CD4-positive, alpha-beta T cell (primary cell): ENCODE results near the gene MTHFD1L. TPM values are rescaled to one million over a fixed set of nuclear protein-coding genes. Genes with fewer than 3 reads are reported as not detected.

ENCODE experiments used
- ATAC-seq: fragments of 200-7000 bp; cut with Tn5 transposase; one replicate; pipeline ENCODE4 v1.10.0; 2022; ENCODE audit warnings: mild to moderate bottlenecking; ENCODE audit not compliant: poor library complexity
- CTCF ChIA-PET: fragments of 350-600 bp; sonication (Branson Sonifier 250); formaldehyde crosslinking; loops from one replicate; lab custom pipeline; 2021; ENCODE audit warnings: antibody characterized with exemption, inconsistent platforms; lab: Charles Lee
- POLR2A ChIA-PET: fragments of 350-600 bp; sonication (Branson Sonifier 250); formaldehyde crosslinking; loops from one replicate; lab custom pipeline; 2021; ENCODE audit warnings: antibody characterized with exemption, inconsistent platforms; lab: Charles Lee
- DNase-seq, 14 experiments: peaks; one replicate each; pipeline ENCODE4 v3.0.0-alpha.2; 2013 to 2020; ENCODE audit warnings: mixed read lengths in 2 of 14
- H3K27ac ChIP-seq, 2 donors: one replicate each; pipeline versions ENCODE4 v1.5.1 to v1.7.0; 2013; ENCODE audit warnings: low read length in 2 of 2, low read depth in 1 of 2, mild to moderate bottlenecking in 1 of 2
- H3K27me3 ChIP-seq, 2 experiments: 1 replicate in 1 of 2; 2 replicates in 1 of 2; pipeline versions ENCODE4 v1.6.1 to v1.7.0; 2013; ENCODE audit warnings: low read length in 2 of 2, control low read depth in 1 of 2, mild to moderate bottlenecking in 1 of 2, moderate library complexity in 1 of 2; ENCODE audit not compliant: insufficient read depth in 2 of 2, control insufficient read depth in 1 of 2
- H3K36me3 ChIP-seq: one replicate; pipeline ENCODE4 v1.6.1; 2013; ENCODE audit warnings: low read length, control low read depth; ENCODE audit not compliant: insufficient read depth
- H3K4me1 ChIP-seq: one replicate; pipeline ENCODE4 v1.6.1; 2013; ENCODE audit warnings: low read length, control low read depth; ENCODE audit not compliant: insufficient read depth
- H3K4me3 ChIP-seq: one replicate; pipeline ENCODE4 v1.5.1; 2013; ENCODE audit warnings: mild to moderate bottlenecking, low read length, moderate library complexity
- H3K9me3 ChIP-seq, 2 experiments: 1 replicate in 1 of 2; 2 replicates in 1 of 2; pipeline versions ENCODE4 v1.6.1 to v1.7.0; 2013; ENCODE audit warnings: low read length in 2 of 2, mild to moderate bottlenecking in 2 of 2, control low read depth in 1 of 2, moderate library complexity in 1 of 2; ENCODE audit not compliant: control insufficient read depth in 1 of 2, insufficient read depth in 1 of 2
- H3K27ac Mint-ChIP-seq: one replicate; pipeline ENCODE4 v1.8.0; 2020; ENCODE audit warnings: mixed read lengths
- H3K27me3 Mint-ChIP-seq: one replicate; pipeline ENCODE4 v1.8.0; 2021; ENCODE audit warnings: mixed read lengths
- H3K36me3 Mint-ChIP-seq: one replicate; pipeline ENCODE4 v1.8.0; 2021; ENCODE audit warnings: low read depth, mixed read lengths
- H3K4me1 Mint-ChIP-seq: one replicate; pipeline ENCODE4 v1.8.0; 2021; ENCODE audit warnings: low read depth, mixed read lengths
- H3K4me3 Mint-ChIP-seq: one replicate; pipeline ENCODE4 v1.8.0; 2020; ENCODE audit warnings: mild to moderate bottlenecking, mixed read lengths
- H3K9me3 Mint-ChIP-seq: one replicate; pipeline ENCODE4 v1.8.0; 2020; ENCODE audit warnings: mixed read lengths
- intact Hi-C, 2 experiments: fragments of 100-400 bp; cut with DNase I in 1 of 2; cut with micrococcal nuclease in 1 of 2; formaldehyde crosslinking; loops; one replicate each; pipeline versions ENCODE4 v1.15.1 to v1.9.0; 2023 to 2025; cut with DNase I, micrococcal nuclease
- total RNA-seq, 174 experiments: library from RNA in 2 of 174; stranded (reverse) in 2 of 174; gene quantifications; one replicate each; pipeline ENCODE4 v1.2.3 and lab custom pipeline; 2021 to 2026
- TF ChIP-seq, protein P1 (sequence below): fragments of 200-600 bp; IDR thresholded peaks from one replicate; pipeline ENCODE4 v1.8.0; 2022; ENCODE audit warnings: antibody characterized with exemption, mild to moderate bottlenecking

MTHFD1L gene
- total RNA-seq, 2 experiments from 2014 or later = 8.8 to 9.7 TPM

DNA sequence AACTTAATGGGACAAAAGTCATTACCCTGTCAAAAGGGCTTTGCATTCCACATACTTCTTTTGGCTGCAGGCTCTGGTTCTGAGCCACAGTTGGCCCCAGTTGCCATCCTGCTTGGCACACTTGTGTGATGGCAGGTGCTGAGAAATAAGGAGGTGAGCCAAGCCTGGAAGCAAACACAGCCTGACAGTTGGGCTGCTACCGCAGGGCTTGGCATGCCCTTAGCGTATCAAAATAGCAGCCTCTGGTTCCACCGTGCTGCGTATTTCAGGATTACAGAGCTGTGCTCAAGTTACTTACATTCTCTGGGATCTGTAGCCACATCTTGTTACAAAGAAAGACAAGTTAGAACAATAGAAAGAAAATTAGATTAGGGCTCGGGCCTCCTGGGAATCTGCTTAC lies 11.1 kb downstream of the MTHFD1L start:
- TF ChIP-seq, protein P1, sequence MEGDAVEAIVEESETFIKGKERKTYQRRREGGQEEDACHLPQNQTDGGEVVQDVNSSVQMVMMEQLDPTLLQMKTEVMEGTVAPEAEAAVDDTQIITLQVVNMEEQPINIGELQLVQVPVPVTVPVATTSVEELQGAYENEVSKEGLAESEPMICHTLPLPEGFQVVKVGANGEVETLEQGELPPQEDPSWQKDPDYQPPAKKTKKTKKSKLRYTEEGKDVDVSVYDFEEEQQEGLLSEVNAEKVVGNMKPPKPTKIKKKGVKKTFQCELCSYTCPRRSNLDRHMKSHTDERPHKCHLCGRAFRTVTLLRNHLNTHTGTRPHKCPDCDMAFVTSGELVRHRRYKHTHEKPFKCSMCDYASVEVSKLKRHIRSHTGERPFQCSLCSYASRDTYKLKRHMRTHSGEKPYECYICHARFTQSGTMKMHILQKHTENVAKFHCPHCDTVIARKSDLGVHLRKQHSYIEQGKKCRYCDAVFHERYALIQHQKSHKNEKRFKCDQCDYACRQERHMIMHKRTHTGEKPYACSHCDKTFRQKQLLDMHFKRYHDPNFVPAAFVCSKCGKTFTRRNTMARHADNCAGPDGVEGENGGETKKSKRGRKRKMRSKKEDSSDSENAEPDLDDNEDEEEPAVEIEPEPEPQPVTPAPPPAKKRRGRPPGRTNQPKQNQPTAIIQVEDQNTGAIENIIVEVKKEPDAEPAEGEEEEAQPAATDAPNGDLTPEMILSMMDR = no peak
- no peaks in the 10 kb centered on the region for H3K4me1 ChIP-seq
- H3K4me3 ChIP-seq = no peak overlapping the region
- Mint-ChIP-seq H3K27me3 (no peaks in the 10 kb centered on the region), H3K4me1 (no peaks in the 10 kb centered on the region), H3K9me3 (no peaks in the 10 kb centered on the region), H3K4me3 (no peak overlapping the region), H3K27ac (no peak overlapping the region), H3K36me3 (peaks cover 11% of the 10 kb centered on the region)
- H3K36me3 ChIP-seq = no peaks in the 10 kb centered on the region
- ATAC-seq (no peak), DNase-seq (no peak)
- ChIA-PET POLR2A (no interaction called here), CTCF (no interaction called here)
- no peaks in the 10 kb centered on the region for H3K27me3 ChIP-seq
- no peak overlapping the region for H3K27ac ChIP-seq
- H3K9me3 ChIP-seq = no peaks in the 10 kb centered on the region
- intact Hi-C loops = no loop called here

DNA sequence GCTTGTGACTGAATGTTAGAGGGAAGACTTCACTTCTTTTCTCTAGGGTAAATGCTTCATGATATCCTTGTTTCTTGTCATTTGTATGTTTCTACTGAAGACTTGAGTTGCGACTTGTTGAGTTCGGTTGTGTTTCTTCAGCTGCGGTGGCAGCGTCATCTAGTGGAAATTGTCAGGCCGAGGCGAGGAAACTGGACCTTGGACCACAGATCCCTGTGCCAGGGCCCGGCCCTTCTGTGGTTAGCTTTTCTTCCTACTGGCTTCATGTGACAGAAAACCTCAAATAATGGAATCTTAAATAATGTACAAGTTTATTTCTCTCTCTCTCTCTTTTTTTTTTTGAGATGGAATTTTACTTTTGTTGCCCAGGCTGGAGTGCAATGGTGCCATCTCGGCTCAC lies 12.4 kb downstream of the MTHFD1L start:
- ChIA-PET POLR2A (no interaction called here), CTCF (interaction anchor here (1.0 kb wide), 1 partner anchor 13 kb away, joined by 4 read pairs; the partner anchor contains the start of gene MTHFD1L)
- Mint-ChIP-seq H3K27ac (no peak overlapping the region), H3K9me3 (no peaks in the 10 kb centered on the region), H3K36me3 (peaks cover 16% of the 10 kb centered on the region), H3K4me1 (no peaks in the 10 kb centered on the region), H3K27me3 (no peaks in the 10 kb centered on the region), H3K4me3 (no peak overlapping the region)
- no peaks in the 10 kb centered on the region for H3K36me3 ChIP-seq
- ATAC-seq = no peak
- no peaks in the 10 kb centered on the region for H3K9me3 ChIP-seq
- no peak for DNase-seq
- no peak overlapping the region for H3K27ac ChIP-seq
- H3K4me1 ChIP-seq = no peaks in the 10 kb centered on the region
- H3K4me3 ChIP-seq = no peak overlapping the region
- no peaks in the 10 kb centered on the region for H3K27me3 ChIP-seq
- TF ChIP-seq, protein P1 = no peak
- intact Hi-C loops = no loop called here

DNA sequence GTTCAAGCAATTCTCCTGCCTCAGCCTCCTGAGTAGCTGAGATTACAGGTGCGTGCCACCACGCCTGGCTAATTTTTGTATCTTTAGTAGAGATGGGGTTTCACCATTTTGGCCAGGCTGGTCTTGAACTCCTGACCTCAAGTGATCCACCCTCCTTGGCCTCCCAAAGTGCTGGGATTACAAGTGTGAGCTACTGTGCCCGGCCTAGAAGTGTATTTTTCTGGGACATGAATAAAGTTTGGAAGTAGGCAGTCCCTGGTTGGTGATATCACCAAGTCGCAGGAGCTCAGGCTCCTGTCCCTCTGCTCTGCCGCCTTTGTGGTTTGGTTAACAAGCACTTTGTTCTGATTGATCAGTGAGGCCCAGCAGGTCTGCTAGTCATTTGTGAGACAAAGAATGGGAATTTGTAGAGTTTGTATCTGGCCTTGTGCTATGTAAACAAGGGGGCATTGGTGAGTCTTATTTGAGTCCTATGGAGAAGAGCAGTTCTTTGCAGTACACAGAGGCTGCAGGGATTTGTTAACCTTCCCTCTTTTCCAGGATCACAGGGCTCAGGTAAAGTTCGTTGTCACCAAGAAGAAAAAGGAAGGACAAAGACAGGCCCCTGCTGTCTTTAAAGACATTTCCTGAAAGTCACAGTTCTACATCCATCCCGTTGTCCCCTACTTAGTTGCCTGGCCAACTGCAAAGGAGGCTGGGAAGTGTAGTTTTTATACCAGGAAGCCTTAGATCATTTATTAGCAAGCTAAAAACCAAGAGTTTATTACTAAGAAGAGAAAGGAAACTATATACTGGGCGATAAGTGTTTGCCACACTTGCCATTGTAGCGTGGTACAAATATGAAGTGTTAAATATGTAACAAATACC lies 13.1 kb downstream of the MTHFD1L start:
- ATAC-seq (no peak), DNase-seq (no peak)
- POLR2A ChIA-PET = no interaction called here
- Mint-ChIP-seq H3K36me3 (peaks cover 21% of the 10 kb centered on the region), H3K4me1 (no peaks in the 10 kb centered on the region), H3K27me3 (no peaks in the 10 kb centered on the region), H3K4me3 (no peak overlapping the region), H3K27ac (no peak overlapping the region), H3K9me3 (no peaks in the 10 kb centered on the region)
- intact Hi-C loops = no loop called here
- no peak overlapping the region for H3K4me3 ChIP-seq
- H3K4me1 ChIP-seq = no peaks in the 10 kb centered on the region
- no peaks in the 10 kb centered on the region for H3K27me3 ChIP-seq
- no peaks in the 10 kb centered on the region for H3K36me3 ChIP-seq
- H3K27ac ChIP-seq = no peak overlapping the region
- TF ChIP-seq, protein P1 = no peak
- no peaks in the 10 kb centered on the region for H3K9me3 ChIP-seq
- CTCF ChIA-PET = interaction anchor here (1.0 kb wide), 1 partner anchor 13 kb away, joined by 4 read pairs; the partner anchor contains the start of gene MTHFD1L
